Fibroblast of lung (primary cell): ENCODE results near the gene TNS3.

ENCODE experiments used
- CTCF ChIP-seq, 2 donors: IDR thresholded peaks in 1 of 2; conservative IDR thresholded peaks in 1 of 2; 1 replicate in 1 of 2; 2 replicates in 1 of 2; pipeline ENCODE4 v1.5.1; 2011 to 2012; ENCODE audit warnings: low read length in 2 of 2, control low read depth in 1 of 2, inconsistent platforms in 1 of 2, low read depth in 1 of 2, mild to moderate bottlenecking in 1 of 2
- EZH2 ChIP-seq: IDR thresholded peaks from 2 replicates; pipeline ENCODE4 v1.5.1; 2012; ENCODE audit warnings: low read length, control low read depth, mild to moderate bottlenecking; ENCODE audit errors: missing control alignments

DNA sequence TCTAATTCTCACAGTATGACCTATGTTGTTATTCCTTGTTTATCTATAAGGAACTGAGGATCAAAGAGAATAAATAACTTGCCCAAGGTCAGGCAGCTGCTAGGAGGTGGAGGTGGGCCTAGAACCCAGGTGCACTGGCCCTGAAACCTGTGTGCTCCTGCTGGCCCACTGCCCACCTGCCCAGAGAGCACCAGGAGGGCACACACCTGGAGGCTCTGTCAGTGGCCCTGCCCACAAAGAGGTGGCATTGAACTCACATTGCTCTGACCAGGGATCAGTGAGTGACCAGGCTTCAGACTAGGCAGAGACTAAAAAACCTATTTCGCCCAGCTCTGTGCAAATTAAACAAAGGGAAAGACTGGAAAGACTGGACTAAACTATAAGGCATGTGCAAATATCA lies 210.6 kb downstream of the TNS3 start:
- TF ChIP-seq CTCF (conservative IDR thresholded peaks at IDR 0.05 in 1 of 2, IDR thresholded peaks at IDR 0.05 in 1 of 2; ENCODE audit: low read depth in 1 of 2, low read length in 2 of 2) (no peak), EZH2 (no peak)
